ENCODE data around the gene TDRKH. TPM values are rescaled to one million over a fixed set of nuclear protein-coding genes. Genes with fewer than 3 reads are reported as not detected.

The TDRKH gene
- total and polyA plus RNA-seq, 2 of the 13 experiments (the other 11 are each of a cell fraction or from before 2014, with no cell fraction given) = 3.9 to 5.4 TPM

DNA sequence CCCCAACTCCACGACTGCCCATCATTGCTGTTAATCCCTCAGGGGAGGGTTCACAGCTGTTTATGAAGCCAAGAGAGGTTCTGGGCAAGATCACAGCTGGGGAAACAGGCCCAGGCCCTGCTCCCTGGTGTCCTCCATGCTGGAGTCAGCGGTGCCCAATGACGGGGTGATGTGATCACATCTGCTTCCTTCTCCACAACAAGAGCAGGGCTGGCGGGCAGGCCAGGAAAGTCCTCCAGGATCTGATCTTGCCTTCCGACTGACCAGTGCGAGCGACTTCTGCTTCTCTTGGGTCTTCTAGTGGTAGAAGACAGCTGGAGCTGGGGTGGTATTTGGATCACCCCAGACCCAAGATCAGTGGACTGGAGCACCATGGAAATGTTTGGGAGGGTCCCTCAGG lies 15.9 kb upstream of the TDRKH start:
- Histone ChIP-seq H3K27me3 (ENCODE audit: control insufficient read depth in 1 of 2, insufficient read depth in 2 of 2, low read length in 2 of 2) (no peaks in the 10 kb centered on the region; a peak in 2 of 5 replicates), H3K27ac (ENCODE audit: extremely low read length, insufficient read depth, low read length) (no peak overlapping the region), H4K20me1 (ENCODE audit: insufficient read depth, low read length) (no peaks in the 10 kb centered on the region), H3K9me3 (ENCODE audit: low read length) (no peaks in the 10 kb centered on the region), H3K4me3 (replicated peaks in 1 of 3; ENCODE audit: insufficient read depth in 1 of 3, low read depth in 2 of 3, low read length in 3 of 3) (no peak overlapping the region), H3K79me2 (ENCODE audit: insufficient read depth, low read length) (no peaks in the 10 kb centered on the region), H3K4me2 (ENCODE audit: low read depth, low read length) (no peak overlapping the region), H3K9ac (ENCODE audit: insufficient read depth, low read depth, low read length) (no peak overlapping the region), H3K36me3 (replicated peaks in 1 of 2; ENCODE audit: control insufficient read depth in 1 of 2, insufficient read depth in 2 of 2, low read length in 2 of 2) (no peaks in the 10 kb centered on the region), H3K4me1 (ENCODE audit: insufficient read depth, low read length) (peaks cover 11% of the 10 kb centered on the region; the same call in 1 of the 2 replicates), H2AFZ (ENCODE audit: low read length) (no peak overlapping the region)
- BruUV-seq (replicated peaks) = no TSS peak
- POLR2A ChIA-PET = interaction anchor here (0.7 kb wide), 1 partner anchor 16 kb away, joined by 4 read pairs; the partner anchor contains the start of gene TDRKH
- no peak for DNase-seq (ENCODE audit: low spot score)
- intact Hi-C loops (cut with micrococcal nuclease; ENCODE audit: unreplicated experiment) (no loop called here), in situ Hi-C loops (cut with HindIII; ENCODE audit: extremely low pct_ligation_motif_present, low pct_unique_long_range_greater_than_20kb) (no loop called here)
- ATAC-seq = no peak
- no peak for TF ChIP-seq ZNF17 (CRISPR knock-in tag; IDR thresholded peaks at IDR 0.05)
- no peak for TF ChIP-seq ZNF557 (CRISPR knock-in tag; IDR thresholded peaks at IDR 0.05)
- no peak for FAIRE-seq
- WGBS (ENCODE audit: low lambda C conversion rate) = 90% methylated on average over 7 of the region's 7 CpGs
- CTCF ChIA-PET (ENCODE audit: low intra/inter-chr PET ratio, low total read pairs) = no interaction called here

DNA sequence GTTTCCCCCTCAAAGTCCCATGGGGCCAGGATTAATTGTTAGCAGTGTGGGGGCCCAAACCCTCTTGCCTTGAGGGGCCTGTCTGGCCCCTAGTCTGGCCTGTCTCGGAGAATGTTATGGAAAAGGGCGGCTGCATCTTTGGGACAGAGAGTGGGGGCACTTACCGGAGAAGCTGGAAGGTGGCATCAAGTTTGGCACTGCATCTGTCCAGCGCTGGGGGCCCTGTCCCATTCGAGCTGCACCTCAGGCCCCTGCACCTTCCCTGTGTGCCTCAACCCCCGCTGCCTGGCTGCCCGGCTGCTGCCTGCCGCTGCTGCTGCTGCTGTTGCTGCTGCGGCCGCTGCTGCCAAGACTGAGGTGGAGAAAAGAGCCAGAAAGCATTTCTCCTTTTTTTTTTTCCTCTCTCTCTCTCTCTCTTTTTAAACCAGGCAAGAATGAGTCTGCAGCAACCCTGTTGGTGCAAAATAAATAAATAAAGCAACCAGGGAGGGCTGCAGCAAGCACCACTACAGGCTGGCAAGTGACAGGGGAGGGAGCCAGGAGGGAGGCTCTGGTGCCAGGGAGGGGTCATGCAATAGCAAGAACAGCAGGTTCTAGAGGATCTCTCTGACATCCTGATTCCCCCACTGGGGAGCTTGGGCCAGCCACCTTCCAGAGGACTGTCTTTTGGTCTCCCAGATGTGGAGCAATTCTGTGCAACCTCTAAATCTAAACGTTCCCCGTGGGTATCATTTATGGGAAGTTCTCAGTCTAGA lies 14.9 kb upstream of the TDRKH start, which contains the start of gene LINGO4:
LINGO4 (minus strand) TSS at position 354 of the 755 bp plus-strand sequence. CDS start 2,715 bp downstream, outside the sequence.
- intact Hi-C loops (cut with micrococcal nuclease; ENCODE audit: unreplicated experiment) = no loop called here
- H3K27me3 ChIP-seq (ENCODE audit: control insufficient read depth in 1 of 2, insufficient read depth in 2 of 2, low read length in 2 of 2) = peaks cover 0 to 3% of the 10 kb centered on the region in 2 experiments; a peak in 3 of 5 replicates
- 80% methylated on average over 7 of the region's 12 CpGs for WGBS (ENCODE audit: low lambda C conversion rate)
- no peak within 1 kb of the TSS for H2AFZ ChIP-seq (ENCODE audit: low read length)
- H3K4me3 ChIP-seq (replicated peaks in 1 of 3; ENCODE audit: insufficient read depth in 1 of 3, low read depth in 2 of 3, low read length in 3 of 3) = no peak within 1 kb of the TSS
- no peak for DNase-seq (ENCODE audit: low spot score)
- no peak for TF ChIP-seq ZNF550 (CRISPR knock-in tag; IDR thresholded peaks at IDR 0.05; ENCODE audit: borderline replicate concordance)
- no peak for TF ChIP-seq GPN1 (CRISPR knock-in tag; IDR thresholded peaks at IDR 0.05; ENCODE audit: borderline replicate concordance)
- TF ChIP-seq SIN3A (IDR thresholded peaks at IDR 0.05; ENCODE audit: borderline replicate concordance, low read depth, low read length) = no peak
- TF ChIP-seq ZNF556 (CRISPR knock-in tag; IDR thresholded peaks at IDR 0.05; ENCODE audit: borderline replicate concordance) = no peak
- no peak for TF ChIP-seq FOXK1 (CRISPR knock-in tag; IDR thresholded peaks at IDR 0.05; ENCODE audit: borderline replicate concordance, low read depth)
- no peak for TF ChIP-seq FOXO1 (CRISPR knock-in tag; IDR thresholded peaks at IDR 0.05)
- no peak for TF ChIP-seq ZNF605 (CRISPR knock-in tag; IDR thresholded peaks at IDR 0.05)
- TF ChIP-seq ZNF891 (CRISPR knock-in tag; IDR thresholded peaks at IDR 0.05) = no peak
- H4K20me1 ChIP-seq (ENCODE audit: insufficient read depth, low read length) = no peaks in the 10 kb centered on the region
- H3K79me2 ChIP-seq (ENCODE audit: insufficient read depth, low read length) = no peaks in the 10 kb centered on the region
- ChIA-PET POLR2A (no interaction called here), CTCF (ENCODE audit: low intra/inter-chr PET ratio, low total read pairs) (no interaction called here)
- H3K9me3 ChIP-seq (ENCODE audit: low read length) = no peaks in the 10 kb centered on the region
- in situ Hi-C loops (cut with HindIII; ENCODE audit: extremely low pct_ligation_motif_present, low pct_unique_long_range_greater_than_20kb) = no loop called here
- no peak within 1 kb of the TSS for H3K27ac ChIP-seq (ENCODE audit: extremely low read length, insufficient read depth, low read length)
- H3K4me2 ChIP-seq (ENCODE audit: low read depth, low read length) = no peak within 1 kb of the TSS
- no peak for ATAC-seq
- H3K36me3 ChIP-seq (replicated peaks in 1 of 2; ENCODE audit: control insufficient read depth in 1 of 2, insufficient read depth in 2 of 2, low read length in 2 of 2) = no peaks in the 10 kb centered on the region
- H3K4me1 ChIP-seq (ENCODE audit: insufficient read depth, low read length) = peaks cover 11% of the 10 kb centered on the region; the same call in 1 of the 2 replicates
- BruUV-seq (replicated peaks) = no TSS peak
- no peak for FAIRE-seq
- H3K9ac ChIP-seq (ENCODE audit: insufficient read depth, low read depth, low read length) = no peak within 1 kb of the TSS
